Gastroesophageal sphincter (tissue), 3 donors: ENCODE data around the gene CFAP74.

ENCODE experiments used
- CTCF ChIP-seq, 4 experiments: fragments of 200-600 bp in 2 of 4; fragments of 450-650 bp in 2 of 4; sonication (generic) in 1 of 4; IDR thresholded peaks; one replicate each; pipeline ENCODE4 v1.5.1; 2017 to 2019; ENCODE audit warnings: antibody characterized with exemption in 4 of 4, mild to moderate bottlenecking in 2 of 4, moderate library complexity in 2 of 4
- EP300 ChIP-seq: sonication (generic); formaldehyde crosslinking; IDR thresholded peaks from one replicate; pipeline ENCODE4 v1.6.1; 2017; ENCODE audit warnings: antibody characterized with exemption, mild to moderate bottlenecking
- POLR2AphosphoS5 ChIP-seq: sonication (generic); formaldehyde crosslinking; IDR thresholded peaks from one replicate; pipeline ENCODE4 v1.6.1; 2017; ENCODE audit warnings: antibody characterized with exemption

- no peak for TF ChIP-seq EP300
- TF ChIP-seq CTCF (IDR thresholded peaks at IDR 0.05), result no peak
- TF ChIP-seq POLR2AphosphoS5, result no peak
Observed at GRCh38 chr1:1883092-1883873, 120.3 kb downstream of the CFAP74 start.
